ENCODE results near the gene DARS1. TPM values are rescaled to one million over a fixed set of nuclear protein-coding genes. Genes with fewer than 3 reads are reported as not detected.

DARS1 gene
- total and polyA plus RNA-seq, 2 experiments from 2014 or later = 138 to 182 TPM

GRCh38 chr2:136012315-136012714, 26.9 kb upstream of the DARS1 start:
- H3K27me3 ChIP-seq = no peaks in the 10 kb centered on the region
- no peak for TF ChIP-seq CTCF (IDR thresholded peaks at IDR 0.05; ENCODE audit: low read depth, low read length)
- no peaks in the 10 kb centered on the region for H3K9me3 ChIP-seq (ENCODE audit: low read depth)
- no peak for DNase-seq (ENCODE audit: low read depth in 1 of 2, low spot score in 1 of 2)
- H3K4me3 ChIP-seq = no peak overlapping the region
- no peaks in the 10 kb centered on the region for H3K36me3 ChIP-seq
- no peak overlapping the region for H3K27ac ChIP-seq
- peaks cover 10% of the 10 kb centered on the region for H3K4me1 ChIP-seq (ENCODE audit: low read depth)

- H3K27me3 ChIP-seq = no peaks in the 10 kb centered on the region
- H3K27ac ChIP-seq = no peak overlapping the region
- H3K9me3 ChIP-seq (ENCODE audit: low read depth) = no peaks in the 10 kb centered on the region
- H3K4me1 ChIP-seq (ENCODE audit: low read depth) = peaks cover 22% of the 10 kb centered on the region
- H3K4me3 ChIP-seq = no peak overlapping the region
- no peak for DNase-seq (ENCODE audit: low read depth in 1 of 2, low spot score in 1 of 2)
- TF ChIP-seq CTCF (IDR thresholded peaks at IDR 0.05; ENCODE audit: low read depth, low read length) = no peak
- H3K36me3 ChIP-seq = no peaks in the 10 kb centered on the region
These were observed 24.7 kb upstream of the DARS1 start for GRCh38 chr2:136010126-136010525.

GRCh38 chr2:136008205-136008865, 22.9 kb upstream of the DARS1 start:
- H3K4me3 ChIP-seq = no peak overlapping the region
- H3K36me3 ChIP-seq = no peaks in the 10 kb centered on the region
- H3K27ac ChIP-seq = no peak overlapping the region
- peaks cover 12% of the 10 kb centered on the region for H3K4me1 ChIP-seq (ENCODE audit: low read depth)
- TF ChIP-seq CTCF (IDR thresholded peaks at IDR 0.05; ENCODE audit: low read depth, low read length) = no peak
- no peak for DNase-seq (ENCODE audit: low read depth in 1 of 2, low spot score in 1 of 2)
- H3K9me3 ChIP-seq (ENCODE audit: low read depth) = no peaks in the 10 kb centered on the region
- H3K27me3 ChIP-seq = no peaks in the 10 kb centered on the region

GRCh38 chr2:136006658-136007057, 21.2 kb upstream of the DARS1 start:
- Histone ChIP-seq H3K4me1 (ENCODE audit: low read depth) (peaks cover 12% of the 10 kb centered on the region), H3K27me3 (no peaks in the 10 kb centered on the region), H3K4me3 (no peak overlapping the region), H3K27ac (no peak overlapping the region), H3K9me3 (ENCODE audit: low read depth) (no peaks in the 10 kb centered on the region), H3K36me3 (no peaks in the 10 kb centered on the region)
- DNase-seq (ENCODE audit: low read depth in 1 of 2, low spot score in 1 of 2) = no peak
- TF ChIP-seq CTCF (IDR thresholded peaks at IDR 0.05; ENCODE audit: low read depth, low read length) = no peak

GRCh38 chr2:136005462-136006196, 20.2 kb upstream of the DARS1 start:
- no peak overlapping the region for H3K27ac ChIP-seq
- no peak overlapping the region for H3K4me3 ChIP-seq
- no peak for TF ChIP-seq CTCF (IDR thresholded peaks at IDR 0.05; ENCODE audit: low read depth, low read length)
- peaks cover 12% of the 10 kb centered on the region for H3K4me1 ChIP-seq (ENCODE audit: low read depth)
- no peaks in the 10 kb centered on the region for H3K36me3 ChIP-seq
- H3K27me3 ChIP-seq = no peaks in the 10 kb centered on the region
- no peaks in the 10 kb centered on the region for H3K9me3 ChIP-seq (ENCODE audit: low read depth)
- DNase-seq (ENCODE audit: low read depth in 1 of 2, low spot score in 1 of 2) = no peak
